ENCODE data around the gene ZNF566.

The ZNF566 gene

GRCh38 chr19:36401475-36401874, 87.9 kb downstream of the ZNF566 start:
- TF ChIP-seq CTCF (conservative IDR thresholded peaks at IDR 0.05; ENCODE audit: low read depth): no peak
- ChIA-PET CTCF (no interaction called here), POLR2A (ENCODE audit: low non-redundant PET) (no interaction called here)
- DNase-seq (ENCODE audit: low spot score): no peak
- H3K27ac ChIP-seq: no peak overlapping the region

- ChIA-PET CTCF (no interaction called here), POLR2A (ENCODE audit: low non-redundant PET) (no interaction called here)
- no peak for DNase-seq (ENCODE audit: low spot score)
- no peak overlapping the region for H3K27ac ChIP-seq
- TF ChIP-seq CTCF (conservative IDR thresholded peaks at IDR 0.05; ENCODE audit: low read depth): no peak
Observed at GRCh38 chr19:36398571-36398970, 90.8 kb downstream of the ZNF566 start.
